Left lung (tissue), 10 donors: ENCODE measurements around the gene CRACR2A. TPM values are rescaled to one million over a fixed set of nuclear protein-coding genes. Genes with fewer than 3 reads are reported as not detected.

ENCODE experiments used
- ATAC-seq: fragments of 200-7000 bp; cut with Tn5 transposase; one replicate; pipeline ENCODE4 v1.9.1; 2020; ENCODE audit warnings: moderate library complexity
- DNase-seq, 4 donors: peaks; one replicate each; pipeline ENCODE4 v3.0.0-alpha.2; 2013 to 2020
- H3K27ac ChIP-seq, 2 donors: fragments of 200-600 bp; sonication (generic) in 1 of 2; one replicate each; pipeline versions ENCODE4 v1.5.0 to v1.8.0; 2020 to 2021
- H3K27me3 ChIP-seq, 2 donors: fragments of 200-600 bp; sonication (generic) in 1 of 2; one replicate each; pipeline versions ENCODE4 v1.5.0 to v1.8.0; 2020 to 2021
- H3K36me3 ChIP-seq, 2 donors: fragments of 200-600 bp; sonication (generic) in 1 of 2; one replicate each; pipeline versions ENCODE4 v1.5.0 to v1.8.0; 2020 to 2021
- H3K4me1 ChIP-seq, 2 donors: fragments of 200-600 bp; one replicate each; pipeline ENCODE4 v1.8.0; 2021
- H3K4me3 ChIP-seq, 2 donors: fragments of 200-600 bp; sonication (generic) in 1 of 2; one replicate each; pipeline versions ENCODE4 v1.5.0 to v1.8.0; 2020 to 2021; ENCODE audit warnings: mild to moderate bottlenecking in 1 of 2
- H3K9me3 ChIP-seq, 2 donors: fragments of 200-600 bp; sonication (generic) in 1 of 2; one replicate each; pipeline versions ENCODE4 v1.5.0 to v1.8.0; 2020 to 2021
- CTCF ChIP-seq, 2 donors: fragments of 200-600 bp; sonication (generic) in 1 of 2; IDR thresholded peaks; one replicate each; pipeline versions ENCODE4 v1.5.0 to v1.8.0; 2021; ENCODE audit warnings: antibody characterized with exemption in 2 of 2
- intact Hi-C, 2 donors: fragments of 100-400 bp; cut with DNase I; formaldehyde crosslinking; loops; one replicate each; pipeline versions ENCODE4 v1.11.2 to v1.14.2; 2022
- polyA plus RNA-seq, 6 donors: library from polyadenylated mRNA; unstranded; fragments of 120-200 nt; gene quantifications; one replicate each; pipeline ENCODE4 v1.2.1, GENCODE V29; 2013; ENCODE audit not compliant: insufficient read length in 6 of 6
- total RNA-seq, 2 donors: library from RNA; stranded (reverse); fragmentation: NEBNext Ultra II Directional; extraction: Animal tissue kit (Norgen Biotek cat#: 25700); gene quantifications; one replicate each; pipeline ENCODE4 v1.2.1, GENCODE V29; 2021
- donor health status: DM: no; HTN: yes; CAD: no.
- donor health status: DM: no; HTN: no; CAD: no.

CRACR2A gene
- total and polyA plus RNA-seq, 8 donors = 3.2 to 6.5 (median 3.8) TPM

- peaks cover 0 to 16% of the 10 kb centered on the region in 2 donors for H3K36me3 ChIP-seq
- no peak overlapping the region for H3K4me3 ChIP-seq
- no peak overlapping the region for H3K27ac ChIP-seq
- peaks cover 0 to 5% of the 10 kb centered on the region in 2 donors for H3K9me3 ChIP-seq
- no peaks in the 10 kb centered on the region for H3K27me3 ChIP-seq
- intact Hi-C loops = no loop called here
- no peak for TF ChIP-seq CTCF (IDR thresholded peaks at IDR 0.05)
- H3K4me1 ChIP-seq = peaks cover 0 to 3% of the 10 kb centered on the region in 2 donors
- peak; percentile 60 for ATAC-seq
- peak in 2 of 4 donors; percentile 17 to 39 for DNase-seq
Observed at GRCh38 chr12:3698218-3698974, 54.5 kb downstream of the CRACR2A start.

- no peaks in the 10 kb centered on the region for H3K27me3 ChIP-seq
- no peak for ATAC-seq
- intact Hi-C loops = no loop called here
Observed at GRCh38 chr12:3697311-3697870, 55.5 kb downstream of the CRACR2A start.

GRCh38 chr12:3694673-3695072, 58.2 kb downstream of the CRACR2A start:
- H3K9me3 ChIP-seq = no peaks in the 10 kb centered on the region
- no peak overlapping the region for H3K4me3 ChIP-seq
- H3K4me1 ChIP-seq = peaks cover 0 to 3% of the 10 kb centered on the region in 2 donors
- no peak for TF ChIP-seq CTCF (IDR thresholded peaks at IDR 0.05)
- H3K36me3 ChIP-seq = peaks cover 0 to 16% of the 10 kb centered on the region in 2 donors
- ATAC-seq = no peak
- H3K27me3 ChIP-seq = no peaks in the 10 kb centered on the region
- no peak overlapping the region for H3K27ac ChIP-seq
- intact Hi-C loops = no loop called here
- no peak for DNase-seq

More at GRCh38 chr12:3697311-3697870, 55.5 kb downstream of the CRACR2A start:
- peaks cover 0 to 3% of the 10 kb centered on the region in 2 donors for H3K4me1 ChIP-seq
- peaks cover 0 to 16% of the 10 kb centered on the region in 2 donors for H3K36me3 ChIP-seq
- DNase-seq = no peak
- H3K9me3 ChIP-seq = no peaks in the 10 kb centered on the region
- no peak overlapping the region for H3K27ac ChIP-seq
- TF ChIP-seq CTCF (IDR thresholded peaks at IDR 0.05) = no peak
- no peak overlapping the region for H3K4me3 ChIP-seq

- intact Hi-C loops = no loop called here
- peaks cover 0 to 16% of the 10 kb centered on the region in 2 donors for H3K36me3 ChIP-seq
- no peaks in the 10 kb centered on the region for H3K4me1 ChIP-seq
- no peaks in the 10 kb centered on the region for H3K27me3 ChIP-seq
- H3K27ac ChIP-seq = no peak overlapping the region
- no peak overlapping the region for H3K4me3 ChIP-seq
- ATAC-seq (no peak), DNase-seq (peak in 1 of 4 donors; percentile 51)
- TF ChIP-seq CTCF (IDR thresholded peaks at IDR 0.05) = no peak
- H3K9me3 ChIP-seq = no peaks in the 10 kb centered on the region
Observed at GRCh38 chr12:3692616-3693365, 60.1 kb downstream of the CRACR2A start.

- Histone ChIP-seq H3K27me3 (no peaks in the 10 kb centered on the region), H3K9me3 (no peaks in the 10 kb centered on the region), H3K4me1 (no peaks in the 10 kb centered on the region), H3K27ac (no peak overlapping the region), H3K36me3 (no peaks in the 10 kb centered on the region), H3K4me3 (no peak overlapping the region)
- DNase-seq = no peak
- intact Hi-C loops = no loop called here
- no peak for ATAC-seq
- TF ChIP-seq CTCF (IDR thresholded peaks at IDR 0.05) = no peak
Observed at GRCh38 chr12:3686463-3686862, 66.4 kb downstream of the CRACR2A start.
